ENCODE measurements around the gene ATP6V1F. TPM values are rescaled to one million over a fixed set of nuclear protein-coding genes. Genes with fewer than 3 reads are reported as not detected.

Gene ATP6V1F
- total RNA-seq, 1 experiment from 2014 or later = 115 TPM

DNA sequence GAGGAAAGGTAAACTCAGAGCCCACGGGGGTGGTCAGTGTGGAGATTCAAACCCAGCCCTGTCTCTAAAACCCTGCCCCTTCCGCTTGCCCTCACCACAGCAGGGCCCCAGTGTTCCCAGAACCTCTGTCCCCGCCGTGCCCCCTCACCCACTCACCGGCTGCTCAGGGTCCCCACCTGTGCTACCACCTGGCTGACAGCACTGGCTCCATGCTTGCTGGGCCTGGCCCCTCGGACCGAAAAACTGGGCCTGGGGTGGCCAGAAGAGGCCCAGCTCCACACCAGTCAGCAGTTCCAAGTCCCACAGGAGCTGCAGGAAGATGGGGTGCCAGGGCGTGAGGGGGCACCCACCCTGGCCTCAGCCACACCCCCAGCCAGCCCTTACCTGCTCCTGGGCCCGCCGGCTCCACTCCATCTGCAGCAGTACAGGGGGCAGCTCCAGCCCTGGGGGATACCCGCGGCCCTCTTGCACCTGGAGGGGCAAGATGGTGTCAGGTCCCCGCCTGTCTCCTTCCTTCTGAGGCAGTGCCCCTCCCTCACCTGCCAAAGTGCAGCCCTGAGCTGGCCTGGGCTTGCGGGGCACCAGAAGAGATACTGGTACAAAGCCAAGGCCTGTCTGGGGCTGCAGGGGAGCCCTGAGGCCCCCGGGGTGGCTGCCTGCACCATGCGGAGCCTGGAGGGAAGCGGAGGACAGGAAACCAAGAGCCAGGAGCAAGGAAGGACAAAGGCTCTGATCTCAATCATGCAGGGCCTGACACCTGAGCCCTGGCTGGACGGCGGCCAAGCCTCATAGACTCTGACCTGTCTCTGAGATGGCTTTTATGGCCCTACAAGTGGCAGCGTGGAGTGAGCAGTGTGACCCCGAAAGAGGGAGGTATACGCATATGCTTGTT lies 11.7 kb downstream of the ATP6V1F start:
- Histone ChIP-seq H2AFZ (ENCODE audit: low read length) (no peak overlapping the region), H4K20me1 (ENCODE audit: control insufficient read depth, insufficient read depth, insufficient read length) (no peaks in the 10 kb centered on the region), H3K23me2 (ENCODE audit: insufficient read length, low read depth, low read length, poor library complexity, severe bottlenecking) (peaks cover 4% of the 10 kb centered on the region), H3K79me1 (ENCODE audit: insufficient read depth, low read depth, low read length, poor library complexity, severe bottlenecking) (no peaks in the 10 kb centered on the region), H4K91ac (ENCODE audit: insufficient read length, low read depth, low read length) (no peak overlapping the region), H3K27ac (ENCODE audit: insufficient read length, low read depth, low read length) (no peak overlapping the region), H3K79me2 (ENCODE audit: insufficient read depth, low read length) (no peaks in the 10 kb centered on the region), H3K9me3 (ENCODE audit: control insufficient read depth, low read depth, low read length) (no peaks in the 10 kb centered on the region), H3K4me2 (ENCODE audit: insufficient read depth, insufficient read length, low read length) (no peak overlapping the region), H3T11ph (ENCODE audit: low read length) (no peak overlapping the region), H3K27me3 (ENCODE audit: insufficient read depth, low read length) (peaks cover 11% of the 10 kb centered on the region; the same call in 1 of the 2 replicates), H3K18ac (ENCODE audit: insufficient read length, low read depth, low read length) (no peak overlapping the region), H3K56ac (ENCODE audit: insufficient read length, low read depth, low read length) (no peak overlapping the region), H4K8ac (replicated peaks; ENCODE audit: insufficient read length, low read depth, low read length) (no peak overlapping the region), H2BK12ac (ENCODE audit: insufficient read length, low read depth, low read length) (no peak overlapping the region), H2AK5ac (ENCODE audit: insufficient read length, low read length) (no peak overlapping the region), H3K14ac (ENCODE audit: insufficient read depth, low read length) (no peak overlapping the region), H2BK15ac (ENCODE audit: low read depth, low read length) (no peak overlapping the region), H3K4me1 (ENCODE audit: insufficient read depth, low read length) (no peaks in the 10 kb centered on the region), H2BK120ac (ENCODE audit: low read depth, low read length, poor library complexity, severe bottlenecking) (no peak overlapping the region), H2BK5ac (ENCODE audit: insufficient read length, low read length) (no peak overlapping the region), H3K4ac (ENCODE audit: low read depth, low read length) (no peak overlapping the region), H4K5ac (ENCODE audit: insufficient read length, low read depth, low read length) (no peak overlapping the region), H3K23ac (ENCODE audit: insufficient read length, low read depth, low read length) (no peak overlapping the region), H3K9ac (ENCODE audit: extremely low read depth, insufficient read length, low read length) (no peak overlapping the region), H2BK20ac (ENCODE audit: low read depth, low read length, poor library complexity, severe bottlenecking) (no peak overlapping the region)
- Mint-ChIP-seq H3K4me3 (no peak overlapping the region), H3K4me1 (peaks cover 10 to 11% of the 10 kb centered on the region in 2 experiments), H3K27me3 (ENCODE audit: low read depth) (peaks cover 25% of the 10 kb centered on the region), H3K36me3 (ENCODE audit: insufficient read depth in 1 of 3, low read depth in 3 of 3) (no peaks in the 10 kb centered on the region), H3K27ac (no peak overlapping the region), H3K9me3 (no peaks in the 10 kb centered on the region)
- DNase-seq = no peak
- TF ChIP-seq, protein P1, sequence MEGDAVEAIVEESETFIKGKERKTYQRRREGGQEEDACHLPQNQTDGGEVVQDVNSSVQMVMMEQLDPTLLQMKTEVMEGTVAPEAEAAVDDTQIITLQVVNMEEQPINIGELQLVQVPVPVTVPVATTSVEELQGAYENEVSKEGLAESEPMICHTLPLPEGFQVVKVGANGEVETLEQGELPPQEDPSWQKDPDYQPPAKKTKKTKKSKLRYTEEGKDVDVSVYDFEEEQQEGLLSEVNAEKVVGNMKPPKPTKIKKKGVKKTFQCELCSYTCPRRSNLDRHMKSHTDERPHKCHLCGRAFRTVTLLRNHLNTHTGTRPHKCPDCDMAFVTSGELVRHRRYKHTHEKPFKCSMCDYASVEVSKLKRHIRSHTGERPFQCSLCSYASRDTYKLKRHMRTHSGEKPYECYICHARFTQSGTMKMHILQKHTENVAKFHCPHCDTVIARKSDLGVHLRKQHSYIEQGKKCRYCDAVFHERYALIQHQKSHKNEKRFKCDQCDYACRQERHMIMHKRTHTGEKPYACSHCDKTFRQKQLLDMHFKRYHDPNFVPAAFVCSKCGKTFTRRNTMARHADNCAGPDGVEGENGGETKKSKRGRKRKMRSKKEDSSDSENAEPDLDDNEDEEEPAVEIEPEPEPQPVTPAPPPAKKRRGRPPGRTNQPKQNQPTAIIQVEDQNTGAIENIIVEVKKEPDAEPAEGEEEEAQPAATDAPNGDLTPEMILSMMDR (conservative IDR thresholded peaks at IDR 0.05) = no peak
- WGBS (ENCODE audit: extremely low coverage, insufficient read length, low lambda C conversion rate) = no CpG with 5 or more reads among the region's 22 CpGs

Data from H9 (cell line).